Fibroblast of skin of right quadriceps (primary cell): ENCODE measurements around the gene SLC2A6.

Experiments
- DNase-seq: peaks from one replicate; pipeline ENCODE4 v3.0.0-alpha.2; 2013

Gene SLC2A6

GRCh38 chr9:133495327-133496293, 16.7 kb upstream of the SLC2A6 start:
- DNase-seq = no peak

- no peak for DNase-seq
Observed at GRCh38 chr9:133494636-133495326, 15.9 kb upstream of the SLC2A6 start.

GRCh38 chr9:133493845-133494540, 15.1 kb upstream of the SLC2A6 start:
- no peak for DNase-seq

DNA sequence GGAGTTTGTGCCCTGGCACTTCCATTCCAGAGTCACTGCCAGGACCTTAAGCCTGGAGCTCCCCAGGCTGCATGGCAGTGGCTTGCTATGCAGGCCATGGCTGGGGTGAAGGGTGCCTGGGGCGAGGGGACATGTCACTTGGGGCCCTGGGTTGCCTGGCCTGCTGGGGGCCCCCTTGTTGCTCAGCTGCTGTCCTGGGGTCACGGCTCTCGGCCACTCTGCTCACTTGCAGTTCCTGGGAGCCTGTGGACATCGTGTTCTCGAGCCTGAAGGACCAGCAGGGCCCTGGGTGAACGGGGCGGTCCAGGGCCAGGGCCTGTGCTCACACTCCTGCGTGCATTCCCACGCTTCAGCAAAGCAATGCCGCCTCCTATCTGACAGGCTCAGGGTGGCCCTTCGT, 14.5 kb upstream of the SLC2A6 start:
- DNase-seq = no peak

DNA sequence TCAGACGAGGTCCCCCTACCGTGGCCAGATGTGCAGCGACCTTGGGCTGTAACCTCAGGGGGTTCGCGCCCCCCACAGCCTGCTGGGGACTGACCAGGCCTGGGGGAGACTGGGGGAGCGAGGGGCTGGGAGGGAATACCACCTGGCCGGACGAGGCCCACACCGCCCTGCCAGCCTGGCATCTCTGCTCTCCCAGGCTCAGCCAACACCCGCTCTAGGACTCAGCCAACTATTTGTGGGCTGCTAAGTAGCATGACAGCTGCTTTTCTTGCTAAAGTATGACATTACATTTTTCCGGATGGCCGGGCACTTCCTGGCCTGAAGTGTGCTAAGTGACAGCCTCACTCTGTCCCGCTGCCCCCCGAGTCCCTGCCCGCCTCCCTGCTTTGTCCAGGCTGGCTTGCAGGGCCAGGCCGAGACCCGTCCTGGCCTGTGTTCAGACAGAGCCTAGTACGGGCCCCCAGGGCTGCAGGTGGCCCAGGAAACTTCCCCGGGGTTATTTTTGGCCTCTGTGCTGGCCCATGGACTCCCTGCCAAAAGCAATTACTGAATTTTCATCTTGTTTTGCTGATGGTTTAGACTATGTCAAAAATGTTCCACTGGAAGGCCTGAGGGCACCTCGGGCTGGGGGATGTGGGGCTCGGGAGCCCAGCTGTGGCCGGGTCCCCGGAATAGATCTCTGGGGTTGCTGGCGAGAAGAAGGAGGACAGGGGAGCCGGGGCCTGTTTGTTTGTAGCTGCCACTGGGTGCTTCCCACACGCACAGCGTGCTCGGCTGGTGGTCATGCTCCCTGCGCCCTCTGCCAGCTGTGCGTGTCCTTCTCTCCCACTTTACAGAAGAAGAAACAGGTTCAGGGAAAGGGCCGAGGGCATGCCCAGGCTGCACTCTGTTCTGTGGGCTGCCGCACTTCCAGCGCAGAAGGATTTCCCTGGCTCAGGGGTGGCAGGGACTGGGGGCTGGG, 13.4 kb upstream of the SLC2A6 start:
- DNase-seq = no peak

GRCh38 chr9:133491656-133491925, 12.7 kb upstream of the SLC2A6 start:
- DNase-seq = no peak

DNA sequence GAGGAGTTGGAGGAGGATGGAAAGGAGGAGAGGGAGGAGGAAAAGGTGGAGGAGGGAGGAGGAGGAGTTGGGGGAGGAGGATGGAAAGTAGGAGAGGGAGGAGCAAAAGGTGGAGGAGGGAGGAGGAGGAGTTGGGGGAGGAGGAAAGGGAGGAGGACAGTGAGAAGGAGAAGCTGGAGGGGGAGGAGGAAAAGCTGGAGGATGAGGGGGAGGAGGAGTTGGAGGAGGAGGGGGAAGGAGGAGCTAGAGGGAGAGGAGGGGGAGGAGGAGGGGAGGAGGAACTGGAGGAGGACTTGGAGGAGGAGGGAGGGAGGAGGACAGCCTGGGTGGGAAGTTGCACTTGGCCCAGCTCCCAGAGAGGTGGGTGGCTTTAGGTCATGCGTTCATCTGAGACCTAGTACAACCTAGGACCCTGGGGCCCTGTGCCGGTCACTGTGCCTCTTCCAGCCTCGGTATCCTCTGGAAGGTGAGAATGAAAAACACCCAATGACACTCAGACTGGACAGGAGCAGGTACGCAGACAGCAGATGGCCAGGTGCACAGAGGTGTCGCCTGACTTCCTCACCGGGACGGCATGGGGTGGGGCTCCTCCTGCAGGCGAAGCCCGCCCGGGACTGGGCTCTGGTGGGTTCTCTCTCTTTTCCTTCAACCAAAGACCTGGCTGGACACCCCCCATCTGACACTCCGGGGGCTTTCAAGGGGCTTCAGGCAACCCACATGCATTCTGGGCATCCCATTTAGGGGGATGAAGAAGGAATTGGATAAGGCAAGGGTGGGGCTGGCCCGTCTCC, 12.2 kb upstream of the SLC2A6 start:
- DNase-seq = no peak

GRCh38 chr9:133490201-133490681, 11.3 kb upstream of the SLC2A6 start:
- no peak for DNase-seq

DNA sequence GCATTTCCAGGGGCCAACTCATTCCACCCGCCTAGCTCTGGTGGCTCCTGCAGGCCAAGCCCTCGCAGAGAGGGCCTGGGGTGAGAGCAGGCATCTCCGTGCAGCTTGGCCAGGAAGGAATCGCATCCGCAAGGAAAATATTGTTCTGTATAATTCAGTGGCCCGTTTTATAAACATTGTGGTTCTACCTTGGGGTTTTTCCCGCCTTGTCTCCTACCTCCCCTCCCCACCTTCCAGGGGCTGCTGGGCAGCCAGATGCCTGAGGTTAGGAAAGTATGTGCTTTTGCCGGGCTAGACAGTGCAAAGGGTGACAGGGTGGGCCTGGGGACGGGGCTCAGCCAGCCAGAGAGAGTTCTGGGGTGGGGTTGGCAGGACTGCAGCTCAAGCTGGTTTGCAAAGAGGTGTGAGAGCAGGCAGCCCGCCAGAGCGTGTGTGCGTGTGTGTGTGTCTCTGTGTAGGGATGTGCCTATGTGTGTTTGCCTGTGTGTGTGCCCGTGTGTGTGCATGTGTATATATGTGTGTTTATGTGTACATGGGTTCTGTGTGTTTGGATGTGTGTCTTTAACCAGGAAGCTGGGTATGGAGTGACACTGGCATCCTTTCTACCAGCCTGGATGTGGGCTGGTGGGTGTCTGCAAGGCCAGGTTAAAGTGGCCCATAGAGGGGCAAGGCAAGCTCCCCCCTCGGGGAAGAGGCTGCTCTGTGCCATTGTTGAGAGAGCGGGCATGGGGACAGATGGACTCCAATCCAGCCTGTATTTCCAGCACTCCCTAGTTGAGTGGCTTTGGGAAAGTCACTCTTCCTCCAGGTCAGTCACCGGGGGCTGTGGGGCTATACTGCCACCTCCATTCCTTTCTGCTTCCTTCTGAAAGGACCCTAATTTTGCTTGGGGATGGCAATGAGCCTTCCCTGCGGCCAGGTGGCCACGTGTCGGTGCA, 10.6 kb upstream of the SLC2A6 start:
- DNase-seq = no peak

GRCh38 chr9:133488686-133489252, 9.9 kb upstream of the SLC2A6 start:
- DNase-seq = no peak

- no peak for DNase-seq
Observed at GRCh38 chr9:133487331-133487725, 8.4 kb upstream of the SLC2A6 start.

DNA sequence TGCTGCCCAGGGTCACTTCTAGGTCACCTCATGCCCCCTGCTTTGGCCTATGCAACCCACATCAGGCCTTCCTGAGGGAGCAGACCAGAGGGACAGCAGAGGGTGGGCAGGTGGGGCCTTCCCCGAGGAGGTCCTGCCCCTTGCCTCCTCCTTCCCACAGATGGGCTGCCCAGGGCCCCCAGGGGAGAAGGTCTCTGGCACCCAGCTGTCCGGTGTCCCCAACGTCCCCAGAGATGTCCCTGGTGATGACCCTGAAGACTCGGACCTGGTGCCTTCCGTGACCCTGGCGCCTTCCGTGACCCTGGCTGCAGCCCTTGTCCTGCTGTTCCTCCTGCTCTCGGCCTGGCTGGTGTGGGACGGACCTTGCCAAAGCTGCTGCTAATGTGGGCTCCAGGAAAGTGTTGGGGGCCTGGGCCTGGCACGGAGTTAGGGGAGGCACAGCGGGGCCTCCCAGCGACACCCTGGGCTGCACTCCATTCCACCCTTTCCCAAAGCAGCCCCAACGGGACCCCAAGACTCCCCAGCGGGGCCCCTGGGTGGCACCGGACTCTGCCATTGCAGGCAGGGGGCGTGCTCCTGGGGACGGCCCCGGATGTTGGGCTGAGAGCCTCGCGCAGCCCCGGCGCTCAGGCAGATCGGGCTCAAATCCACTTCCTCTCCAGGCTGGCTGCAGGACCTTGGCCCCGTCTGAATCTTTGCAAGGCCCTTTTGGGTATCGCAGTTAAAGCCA, 6.8 kb upstream of the SLC2A6 start:
- no peak for DNase-seq

DNA sequence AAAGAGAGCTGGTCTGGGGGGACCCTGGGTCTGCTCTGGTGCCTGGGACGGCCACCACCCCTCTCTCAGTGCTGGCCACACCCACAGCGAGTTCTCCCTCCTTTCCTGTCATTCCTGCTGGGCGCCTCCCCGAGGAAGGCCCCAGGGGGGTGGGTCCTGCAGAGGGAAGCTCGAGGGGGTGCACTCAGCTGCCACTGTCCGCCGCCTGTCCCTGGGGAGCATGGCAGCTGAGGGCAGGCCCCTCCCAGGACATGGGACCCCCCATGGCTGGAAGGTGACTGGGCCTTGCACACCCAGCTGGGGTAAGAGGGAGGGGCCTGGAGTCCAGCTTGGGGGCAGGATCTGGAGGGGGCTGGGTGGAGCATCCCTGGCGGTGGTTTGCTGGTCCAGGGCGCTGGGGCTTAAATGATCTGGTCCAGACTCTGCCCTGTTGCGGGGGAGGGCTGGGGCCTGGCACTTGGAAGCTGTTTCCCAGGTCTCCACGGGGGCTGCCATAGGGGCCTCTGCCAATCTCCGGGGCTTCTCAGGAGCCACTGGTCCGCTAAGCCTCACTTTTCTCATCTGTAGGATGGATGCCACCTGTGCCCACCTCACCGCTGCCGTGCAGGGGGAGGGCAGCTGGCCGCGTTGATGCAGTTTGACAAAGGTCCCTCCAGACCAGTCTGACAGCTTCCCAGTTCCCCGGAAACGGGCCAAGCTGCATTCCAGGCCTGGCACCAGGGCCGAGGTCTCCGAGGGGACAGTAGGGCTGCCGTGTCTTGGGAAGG, 6.0 kb upstream of the SLC2A6 start:
- DNase-seq = no peak

GRCh38 chr9:133483611-133484010, 4.7 kb upstream of the SLC2A6 start:
- DNase-seq = no peak

GRCh38 chr9:133477992-133478850, 678 bp downstream of the SLC2A6 start:
- no peak for DNase-seq

GRCh38 chr9:133477461-133477860, 1.4 kb downstream of the SLC2A6 start:
- no peak for DNase-seq

GRCh38 chr9:133476941-133477340, 2.0 kb downstream of the SLC2A6 start:
- no peak for DNase-seq
